GM21529 (cell line): ENCODE measurements around the gene COL17A1.
A peak's percentile ranks its signal among the peaks of the same experiment; 100 is the strongest.

Experiments
- ATAC-seq: cut with Tn5 transposase; IDR thresholded peaks from one replicate; pipeline ENCODE4 v1.9.1; 2021; ENCODE audit not compliant: unreplicated experiment

Gene COL17A1

DNA sequence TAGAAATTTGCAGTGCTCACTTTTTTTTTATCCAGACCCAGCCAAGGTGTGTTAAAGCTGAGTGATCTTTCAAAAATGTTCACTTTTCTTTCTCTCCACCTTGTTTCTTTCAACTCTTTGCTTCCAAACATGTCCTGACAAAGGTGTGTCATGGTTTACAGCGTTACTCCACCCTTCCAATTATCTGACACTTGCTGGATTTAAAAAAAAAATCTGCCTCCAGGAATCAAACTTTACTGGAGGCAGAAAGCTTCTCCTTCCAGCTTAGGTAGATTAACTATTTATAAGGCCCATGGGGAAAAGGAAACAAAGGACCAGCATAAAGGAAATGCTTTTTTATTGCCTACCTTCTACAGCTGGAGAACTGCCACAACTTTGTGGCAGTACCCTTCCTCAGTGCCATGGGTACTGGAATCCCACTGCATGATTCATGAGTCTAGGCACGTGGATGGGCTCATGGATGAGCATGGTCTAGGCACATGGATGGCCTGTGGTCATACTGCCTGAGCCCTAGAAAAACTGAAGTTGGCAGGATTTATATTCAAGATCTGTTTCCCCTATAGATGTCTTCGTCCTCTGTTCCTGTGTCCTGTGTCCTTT, at the start of gene COL17A1:
COL17A1 (minus strand) TSS at position 80 of the 600 bp plus-strand sequence. CDS start 5,207 bp downstream, outside the sequence.
- ATAC-seq, result no peak

DNA sequence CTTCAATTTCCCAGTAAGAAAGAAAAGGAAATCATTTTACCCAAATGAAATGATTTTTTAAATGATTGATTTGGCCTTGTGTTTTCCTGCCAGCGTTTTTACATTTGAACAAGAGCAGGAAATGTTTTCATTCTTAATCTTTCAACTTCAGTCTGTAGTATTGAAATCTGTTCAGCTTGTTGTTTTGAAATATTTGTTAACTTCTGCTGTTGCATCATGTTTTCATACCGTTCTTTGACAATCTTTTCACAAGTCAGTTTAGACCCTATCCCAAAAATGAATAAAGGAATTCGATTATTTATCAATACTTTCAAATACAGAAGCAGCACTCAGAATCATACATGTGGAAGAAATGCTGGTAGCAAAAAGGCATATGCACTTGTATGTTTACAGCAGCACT, 44.4 kb upstream of the COL17A1 start:
- no peak for ATAC-seq

- ATAC-seq, result no peak
Observed at GRCh38 chr10:104128214-104128613, 42.5 kb upstream of the COL17A1 start.

GRCh38 chr10:104127411-104127810, 41.7 kb upstream of the COL17A1 start:
- no peak for ATAC-seq

GRCh38 chr10:104123397-104123796, 37.7 kb upstream of the COL17A1 start:
- ATAC-seq, result no peak

DNA sequence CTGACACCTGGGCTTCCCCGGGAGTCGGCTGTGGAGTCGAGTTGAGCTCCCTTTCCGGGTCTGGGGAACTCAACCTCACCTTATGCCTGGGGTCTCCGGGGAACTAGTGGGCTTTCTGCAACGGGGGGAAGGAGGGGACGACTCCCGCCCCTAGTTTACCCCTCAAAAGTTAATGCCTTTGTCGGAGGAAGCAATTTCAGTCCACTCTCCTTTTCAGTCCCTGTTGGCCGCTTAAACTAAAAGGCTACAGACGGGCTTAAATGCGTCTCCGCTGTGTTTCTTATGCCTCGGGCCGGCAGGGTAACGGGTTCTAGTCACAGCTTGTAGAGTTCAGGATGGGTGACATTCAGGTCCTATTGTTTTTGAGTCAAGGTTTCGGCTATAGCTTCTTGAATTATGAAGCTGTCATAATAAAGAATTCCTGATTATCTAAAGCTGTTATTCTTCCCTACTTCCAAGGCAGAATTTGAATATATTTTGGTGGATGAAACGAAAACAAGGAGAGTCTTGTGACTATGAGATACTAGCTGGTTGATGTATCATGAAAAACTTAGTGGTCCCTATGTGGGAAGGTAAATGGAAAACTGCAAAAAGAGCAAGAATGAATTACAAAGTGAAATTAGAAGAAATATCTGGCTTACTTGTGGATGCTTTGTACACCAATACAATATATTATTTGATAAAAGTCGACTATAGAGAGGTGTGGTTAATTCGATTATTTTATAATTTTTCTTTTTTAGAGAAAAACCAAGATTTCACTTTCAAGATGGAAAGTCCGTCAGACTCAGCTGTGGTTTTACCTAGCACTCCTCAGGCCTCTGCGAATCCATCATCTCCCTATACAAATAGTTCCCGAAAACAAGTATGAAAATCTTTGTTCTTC, 36.8 kb upstream of the COL17A1 start:
- peak; percentile 6 for ATAC-seq

DNA sequence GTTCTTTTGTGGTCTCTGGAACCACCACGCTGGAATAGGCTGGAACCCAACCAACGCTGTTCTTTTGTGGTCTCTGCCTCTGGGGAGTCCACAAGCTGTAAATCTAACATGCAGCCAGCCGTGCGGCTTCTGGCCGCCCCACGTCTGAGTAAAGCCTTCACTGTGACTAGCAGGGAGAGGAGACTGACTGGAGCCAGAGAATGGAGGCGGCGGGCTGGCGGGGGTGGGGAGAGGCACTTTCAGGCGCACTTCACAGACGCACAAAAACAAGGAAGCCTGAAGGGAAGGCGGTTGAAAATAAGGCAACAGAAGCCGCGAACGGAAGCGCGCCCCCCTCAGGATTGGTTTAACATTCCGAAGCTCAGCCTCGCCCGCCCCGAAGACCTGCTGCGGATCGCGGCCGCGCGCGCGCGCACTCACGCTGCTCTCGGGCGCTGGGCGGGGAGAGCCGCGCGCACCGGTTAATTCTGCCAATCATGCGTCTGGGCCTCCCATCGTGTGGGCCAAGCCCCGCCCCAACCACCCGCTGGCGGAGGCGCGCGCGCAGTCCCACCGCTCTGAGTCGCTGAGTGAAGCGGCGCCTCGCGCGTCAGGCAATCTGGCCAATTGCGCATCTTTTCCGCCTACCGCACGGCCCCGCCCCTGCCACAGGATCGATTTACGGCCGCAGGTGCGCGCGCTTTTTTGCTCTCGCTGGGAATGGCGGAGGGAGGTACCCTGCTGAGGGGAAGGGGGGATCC, 36.0 kb upstream of the COL17A1 start, which contains the start of gene SFR1:
SFR1 (plus strand) TSS at position 687 of the 740 bp plus-strand sequence; CDS start at position 700, 13 bp downstream.
- ATAC-seq, result peak; percentile 84

- ATAC-seq, result peak; percentile 32
Observed at GRCh38 chr10:104120903-104121484, 35.3 kb upstream of the COL17A1 start.

DNA sequence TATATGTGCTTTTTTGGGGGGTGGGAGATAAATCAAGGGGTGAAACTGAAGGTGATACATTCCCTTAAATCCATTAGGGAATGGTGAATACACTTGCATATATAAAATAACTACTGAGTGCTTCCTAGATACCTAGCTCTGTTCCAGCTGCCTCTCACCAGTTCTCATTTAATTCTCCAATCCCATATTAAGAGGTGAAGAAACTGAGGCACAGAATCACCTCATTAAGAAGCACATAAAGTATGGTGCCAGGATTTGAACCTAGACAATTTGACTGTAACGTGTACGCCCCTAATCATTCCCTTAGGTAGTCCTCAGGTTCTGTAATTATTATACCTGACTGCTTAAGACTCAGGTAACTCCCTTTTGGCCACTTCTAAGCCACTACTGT, 34.8 kb upstream of the COL17A1 start:
- ATAC-seq, result no peak

GRCh38 chr10:104119996-104120395, 34.3 kb upstream of the COL17A1 start:
- no peak for ATAC-seq

- no peak for ATAC-seq
Observed at GRCh38 chr10:104117839-104118323, 32.2 kb upstream of the COL17A1 start.

DNA sequence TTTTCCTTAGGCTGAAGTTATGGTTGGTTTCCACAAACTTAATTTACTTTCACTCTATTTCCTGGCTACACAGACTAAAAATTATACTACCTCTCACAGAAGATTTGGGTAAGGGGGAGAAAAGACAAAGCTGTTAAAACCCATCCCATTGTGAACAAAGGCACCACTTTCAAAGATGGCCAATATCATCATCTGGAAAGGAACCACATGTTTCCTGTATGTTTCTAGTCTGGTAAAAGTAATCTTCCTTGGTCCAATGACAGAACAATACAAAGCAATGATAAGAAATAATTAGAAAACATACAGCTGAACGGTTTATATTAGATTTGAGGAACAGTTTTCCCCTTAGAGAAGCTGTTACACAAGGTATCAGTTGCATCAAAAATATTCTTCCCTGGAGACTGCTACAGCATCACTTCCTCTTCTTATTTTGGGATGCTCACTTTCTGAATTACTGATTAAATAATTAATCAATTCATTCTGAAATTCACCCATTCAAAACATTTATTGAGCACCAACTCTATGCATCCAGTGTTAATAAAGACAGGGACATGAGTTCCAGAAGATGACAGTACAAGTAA, 27.8 kb upstream of the COL17A1 start:
- ATAC-seq, result no peak

GRCh38 chr10:104109908-104110662, 24.4 kb upstream of the COL17A1 start:
- ATAC-seq, result peak; percentile 86

GRCh38 chr10:104104926-104105325, 19.2 kb upstream of the COL17A1 start:
- no peak for ATAC-seq

- no peak for ATAC-seq
Observed at GRCh38 chr10:104104418-104104817, 18.7 kb upstream of the COL17A1 start.

GRCh38 chr10:104103956-104104355, 18.3 kb upstream of the COL17A1 start:
- no peak for ATAC-seq

- no peak for ATAC-seq
Observed at GRCh38 chr10:104101902-104102301, 16.2 kb upstream of the COL17A1 start.

- ATAC-seq, result no peak
Observed at GRCh38 chr10:104100795-104101194, 15.1 kb upstream of the COL17A1 start.

DNA sequence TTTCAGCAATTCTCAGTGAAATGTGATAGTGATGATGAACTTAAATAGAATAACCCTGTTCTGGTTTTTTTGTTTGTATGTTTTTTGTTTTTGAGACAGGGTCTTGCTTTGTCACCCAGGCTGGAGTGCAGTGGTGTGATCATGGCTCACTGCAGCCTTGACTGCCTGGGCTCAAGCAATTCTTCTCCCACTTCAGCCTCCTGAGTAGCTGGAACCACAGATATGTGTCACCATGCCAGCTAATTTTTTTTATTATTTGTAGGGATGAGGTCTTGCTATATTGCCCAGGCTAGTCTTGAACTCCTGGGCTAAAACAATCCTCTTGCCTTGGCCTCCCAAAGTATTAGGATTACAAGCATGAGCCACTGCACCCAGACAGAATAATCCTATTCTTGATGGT, 14.3 kb upstream of the COL17A1 start:
- ATAC-seq, result no peak

DNA sequence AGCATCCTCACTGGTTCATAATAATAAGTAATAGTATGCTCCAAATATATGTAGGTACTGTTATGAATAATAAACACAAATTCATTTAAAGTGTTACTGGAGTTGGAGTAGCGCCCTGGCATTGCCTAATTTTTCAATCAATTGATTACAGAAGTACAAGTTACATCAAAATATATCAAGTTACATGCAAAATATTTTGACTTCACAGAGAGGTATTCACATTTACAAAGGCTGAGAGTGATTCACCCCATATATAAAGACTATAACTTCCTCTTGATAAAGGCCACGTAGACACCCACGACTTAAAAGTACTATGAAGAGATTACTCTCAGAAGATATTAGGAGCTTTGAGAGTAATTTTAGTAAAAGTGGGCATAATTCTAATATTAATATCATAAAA, 13.6 kb upstream of the COL17A1 start:
- ATAC-seq, result no peak
